Esophagus muscularis mucosa (tissue), 4 donors: ENCODE results near the gene SLC6A18. TPM values are rescaled to one million over a fixed set of nuclear protein-coding genes. Genes with fewer than 3 reads are reported as not detected.

ENCODE experiments used
- DNase-seq: peaks from one replicate; pipeline ENCODE4 v3.0.0-alpha.2; 2017; ENCODE audit errors: extremely low spot score
- H3K27ac ChIP-seq, 4 donors: fragments of 200-600 bp; sonication (generic); replicated peaks in 1 of 4; 1 replicate in 3 of 4; 2 replicates in 1 of 4; pipeline ENCODE4 v1.5.1; 2016 to 2019; ENCODE audit warnings: mild to moderate bottlenecking in 1 of 4
- H3K27me3 ChIP-seq, 4 donors: fragments of 200-600 bp; sonication (generic); one replicate each; pipeline versions ENCODE4 v1.5.1 to v1.6.0; 2016 to 2019
- H3K36me3 ChIP-seq, 4 donors: fragments of 200-600 bp; sonication (generic); one replicate each; pipeline ENCODE4 v1.5.1; 2016 to 2019
- H3K4me1 ChIP-seq, 4 donors: fragments of 200-600 bp; sonication (generic); one replicate each; pipeline ENCODE4 v1.5.1; 2016 to 2019
- H3K4me3 ChIP-seq, 4 donors: fragments of 200-600 bp; sonication (generic); 1 replicate in 2 of 4; 2 replicates in 2 of 4; pipeline ENCODE4 v1.5.1; 2016 to 2019; ENCODE audit warnings: mild to moderate bottlenecking in 4 of 4, moderate library complexity in 1 of 4
- H3K9me3 ChIP-seq, 4 donors: fragments of 200-600 bp; sonication (generic); 1 replicate in 3 of 4; 2 replicates in 1 of 4; pipeline ENCODE4 v1.5.1; 2016 to 2019
- CTCF ChIP-seq, 3 experiments: fragments of 200-600 bp in 2 of 3; fragments of 450-650 bp in 1 of 3; sonication (generic) in 2 of 3; IDR thresholded peaks; one replicate each; pipeline ENCODE4 v1.5.1; 2017 to 2019; ENCODE audit warnings: antibody characterized with exemption in 3 of 3, mild to moderate bottlenecking in 2 of 3, moderate library complexity in 1 of 3
- EP300 ChIP-seq: sonication (generic); formaldehyde crosslinking; IDR thresholded peaks from one replicate; pipeline ENCODE4 v1.6.1; 2017; ENCODE audit warnings: antibody characterized with exemption
- POLR2A ChIP-seq: fragments of 450-650 bp; IDR thresholded peaks from one replicate; pipeline ENCODE4 v1.6.1; 2017; ENCODE audit warnings: antibody characterized with exemption, moderate library complexity, mild to moderate bottlenecking, low read depth
- POLR2AphosphoS5 ChIP-seq, 2 donors: sonication (generic); formaldehyde crosslinking; IDR thresholded peaks; one replicate each; pipeline ENCODE4 v1.6.1; 2017; ENCODE audit warnings: antibody characterized with exemption in 2 of 2
- WGBS: methylation state at CpG from one replicate; pipeline ENCODE4 v1.1.5; 2018; 5-methylcytosine and 5-hydroxymethylcytosine counted together
- intact Hi-C: fragments of 100-400 bp; cut with DNase I; formaldehyde crosslinking; loops from one replicate; pipeline ENCODE4 v1.15.1; 2023
- total RNA-seq, 4 donors: library from RNA; depleted of rRNA; stranded (reverse); fragments of >200 nt; gene quantifications; one replicate each; pipeline versions ENCODE4 v1.1.0 to v1.2.1, GENCODE V29; 2016

The SLC6A18 gene, protein sequence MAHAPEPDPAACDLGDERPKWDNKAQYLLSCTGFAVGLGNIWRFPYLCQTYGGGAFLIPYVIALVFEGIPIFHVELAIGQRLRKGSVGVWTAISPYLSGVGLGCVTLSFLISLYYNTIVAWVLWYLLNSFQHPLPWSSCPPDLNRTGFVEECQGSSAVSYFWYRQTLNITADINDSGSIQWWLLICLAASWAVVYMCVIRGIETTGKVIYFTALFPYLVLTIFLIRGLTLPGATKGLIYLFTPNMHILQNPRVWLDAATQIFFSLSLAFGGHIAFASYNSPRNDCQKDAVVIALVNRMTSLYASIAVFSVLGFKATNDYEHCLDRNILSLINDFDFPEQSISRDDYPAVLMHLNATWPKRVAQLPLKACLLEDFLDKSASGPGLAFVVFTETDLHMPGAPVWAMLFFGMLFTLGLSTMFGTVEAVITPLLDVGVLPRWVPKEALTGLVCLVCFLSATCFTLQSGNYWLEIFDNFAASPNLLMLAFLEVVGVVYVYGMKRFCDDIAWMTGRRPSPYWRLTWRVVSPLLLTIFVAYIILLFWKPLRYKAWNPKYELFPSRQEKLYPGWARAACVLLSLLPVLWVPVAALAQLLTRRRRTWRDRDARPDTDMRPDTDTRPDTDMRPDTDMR
- not detected for total RNA-seq

DNA sequence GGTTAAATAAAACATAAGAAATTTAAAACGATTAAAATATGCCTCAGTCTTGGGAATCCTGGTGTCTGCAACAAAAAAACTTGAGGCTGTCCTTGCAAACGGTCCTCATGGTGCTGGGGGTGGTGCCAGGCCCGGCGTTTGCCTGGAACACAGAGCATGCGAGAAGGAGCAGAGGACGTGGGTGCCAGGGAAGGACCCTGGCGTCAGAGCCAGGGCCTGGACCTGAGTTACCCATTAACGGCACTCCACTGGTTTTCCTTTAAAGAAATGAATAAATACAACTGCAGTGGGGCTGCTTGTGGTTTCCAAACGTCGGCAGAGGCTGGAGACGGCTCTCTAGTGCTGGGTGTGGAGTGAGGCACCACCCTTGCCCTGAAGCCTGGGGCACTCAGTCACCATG, at the start of gene SLC6A18:
Gene SLC6A18 (plus strand): TSS at position 301 of the 400 bp plus-strand sequence. CDS start 97 bp downstream, at position 398.
- no peak for DNase-seq
- WGBS = 75% methylated on average over 11 of the region's 11 CpGs
- H3K9me3 ChIP-seq = no peaks in the 10 kb centered on the region
- H3K36me3 ChIP-seq = no peaks in the 10 kb centered on the region
- TF ChIP-seq CTCF (IDR thresholded peaks at IDR 0.05) = no peak
- TF ChIP-seq EP300 = no peak
- no peak for TF ChIP-seq POLR2A
- TF ChIP-seq POLR2AphosphoS5 (IDR thresholded peaks at IDR 0.05) = no peak
- peaks cover 0 to 74% (median 0%) of the 10 kb centered on the region in 4 donors for H3K27me3 ChIP-seq
- intact Hi-C loops = no loop called here
- no peak within 1 kb of the TSS for H3K27ac ChIP-seq
- H3K4me3 ChIP-seq = no peak within 1 kb of the TSS
- H3K4me1 ChIP-seq = no peaks in the 10 kb centered on the region

- WGBS = 93% methylated on average over 17 of the region's 26 CpGs
- no peak overlapping the region for H3K4me3 ChIP-seq
- peaks cover 0 to 4% (median 1%) of the 10 kb centered on the region in 4 donors for H3K4me1 ChIP-seq
- peaks cover 0 to 14% (median 0%) of the 10 kb centered on the region in 4 donors for H3K27me3 ChIP-seq
- TF ChIP-seq CTCF (IDR thresholded peaks at IDR 0.05) (no peak), EP300 (no peak), POLR2A (no peak), POLR2AphosphoS5 (IDR thresholded peaks at IDR 0.05) (no peak)
- no peak overlapping the region for H3K27ac ChIP-seq
- no peaks in the 10 kb centered on the region for H3K9me3 ChIP-seq
- DNase-seq = no peak
- intact Hi-C loops = no loop called here
- H3K36me3 ChIP-seq = no peaks in the 10 kb centered on the region
Measured at GRCh38 chr5:1175801-1176472, 49.2 kb upstream of the SLC6A18 start.

GRCh38 chr5:1176473-1177391, 48.4 kb upstream of the SLC6A18 start:
- 84% methylated on average over 40 of the region's 42 CpGs for WGBS
- TF ChIP-seq CTCF (IDR thresholded peaks at IDR 0.05) (no peak), POLR2AphosphoS5 (IDR thresholded peaks at IDR 0.05) (no peak), EP300 (no peak), POLR2A (no peak)
- Histone ChIP-seq H3K27me3 (peaks cover 0 to 22% (median 0%) of the 10 kb centered on the region in 4 donors), H3K27ac (no peak overlapping the region), H3K4me1 (peaks cover 0 to 4% (median 1%) of the 10 kb centered on the region in 4 donors), H3K9me3 (no peaks in the 10 kb centered on the region), H3K4me3 (no peak overlapping the region), H3K36me3 (no peaks in the 10 kb centered on the region)
- DNase-seq = no peak
- intact Hi-C loops = no loop called here

DNA sequence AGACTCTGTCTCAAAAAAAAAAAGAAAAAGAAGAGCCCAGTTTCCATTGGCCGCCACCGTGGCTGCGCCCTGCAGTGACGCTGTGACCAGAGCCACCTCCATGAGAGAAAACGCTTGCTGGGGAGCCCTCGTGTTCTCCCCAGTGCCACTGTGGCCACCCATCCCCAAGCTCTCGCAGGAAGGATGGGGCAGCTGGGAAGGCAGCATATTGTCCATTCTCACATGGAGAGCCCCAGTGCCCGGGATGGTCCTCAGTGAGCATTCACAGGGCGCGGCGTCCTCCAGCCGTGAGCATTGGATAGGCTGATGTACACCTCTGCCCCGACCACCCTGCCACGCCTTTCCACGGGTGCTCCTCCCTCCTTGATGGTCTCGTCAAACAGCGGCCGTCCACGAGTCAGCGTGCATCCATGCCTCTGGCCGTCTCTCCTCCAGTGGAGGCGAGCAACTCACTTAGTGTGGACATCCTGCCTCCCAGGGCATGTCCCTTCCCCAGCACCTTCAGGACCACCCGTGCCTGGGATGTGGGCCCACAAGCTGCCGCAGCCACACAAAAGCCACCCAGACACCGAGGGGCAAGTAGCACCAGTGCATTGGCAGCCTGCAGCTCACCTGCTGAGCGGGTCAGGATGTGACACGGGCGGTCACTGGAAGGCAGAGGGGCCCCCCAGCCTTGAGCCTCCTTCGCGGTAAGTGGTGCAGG, 47.2 kb upstream of the SLC6A18 start:
- no peaks in the 10 kb centered on the region for H3K36me3 ChIP-seq
- H3K27ac ChIP-seq = no peak overlapping the region
- H3K4me1 ChIP-seq = peaks cover 6 to 11% (median 7%) of the 10 kb centered on the region in 4 donors
- intact Hi-C loops = no loop called here
- no peaks in the 10 kb centered on the region for H3K9me3 ChIP-seq
- no peak for DNase-seq
- TF ChIP-seq POLR2A (no peak), CTCF (IDR thresholded peaks at IDR 0.05) (no peak), POLR2AphosphoS5 (IDR thresholded peaks at IDR 0.05) (no peak)
- 94% methylated on average over 9 of the region's 30 CpGs for WGBS
- H3K27me3 ChIP-seq = peaks cover 0 to 18% (median 0%) of the 10 kb centered on the region in 4 donors
- no peak overlapping the region for H3K4me3 ChIP-seq
